ENCODE results near the gene TEAD1. TPM values are rescaled to one million over a fixed set of nuclear protein-coding genes. Genes with fewer than 3 reads are reported as not detected.

The TEAD1 gene
- polyA plus RNA-seq, 2 donors, result 10.4 to 11.2 TPM

GRCh38 chr11:12801976-12802375 is 127.8 kb downstream of the TEAD1 start:
- Histone ChIP-seq H3K4me3 (ENCODE audit: low read depth in 1 of 2, low read length in 2 of 2) (no peak overlapping the region), H3K9me3 (ENCODE audit: control insufficient read depth in 2 of 2, insufficient read depth in 1 of 2, low read depth in 1 of 2, low read length in 1 of 2) (no peaks in the 10 kb centered on the region), H3K27me3 (ENCODE audit: control insufficient read depth in 1 of 2, insufficient read depth in 2 of 2, low read length in 2 of 2) (no peaks in the 10 kb centered on the region), H3K4me1 (ENCODE audit: control insufficient read depth in 2 of 2, insufficient read depth in 2 of 2, low read length in 1 of 2) (peaks cover 3 to 18% of the 10 kb centered on the region in 2 donors), H3K27ac (ENCODE audit: low read depth in 2 of 2, low read length in 1 of 2) (no peak overlapping the region), H3K36me3 (ENCODE audit: control insufficient read depth in 2 of 2, insufficient read depth in 2 of 2, low read length in 1 of 2) (no peaks in the 10 kb centered on the region)
- WGBS, 2 donors, result 70 to 71% methylated on average over 1 of the region's 1 CpG

- no peaks in the 10 kb centered on the region for H3K27me3 ChIP-seq (ENCODE audit: control insufficient read depth in 1 of 2, insufficient read depth in 2 of 2, low read length in 2 of 2)
- H3K9me3 ChIP-seq (ENCODE audit: control insufficient read depth in 2 of 2, insufficient read depth in 1 of 2, low read depth in 1 of 2, low read length in 1 of 2), result no peaks in the 10 kb centered on the region
- H3K27ac ChIP-seq (ENCODE audit: low read depth in 2 of 2, low read length in 1 of 2), result peak overlapping the region; percentile 58 to 77
- H3K4me1 ChIP-seq (ENCODE audit: control insufficient read depth in 2 of 2, insufficient read depth in 2 of 2, low read length in 1 of 2), result peaks cover 3 to 18% of the 10 kb centered on the region in 2 donors
- H3K36me3 ChIP-seq (ENCODE audit: control insufficient read depth in 2 of 2, insufficient read depth in 2 of 2, low read length in 1 of 2), result no peaks in the 10 kb centered on the region
- WGBS, 2 donors, result 24 to 33% methylated on average over 16 of the region's 16 CpGs
- no peak overlapping the region for H3K4me3 ChIP-seq (ENCODE audit: low read depth in 1 of 2, low read length in 2 of 2)
These were observed 128.3 kb downstream of the TEAD1 start for GRCh38 chr11:12802418-12803085.

GRCh38 chr11:12803086-12803826 is 129.0 kb downstream of the TEAD1 start:
- Histone ChIP-seq H3K36me3 (ENCODE audit: control insufficient read depth in 2 of 2, insufficient read depth in 2 of 2, low read length in 1 of 2) (no peaks in the 10 kb centered on the region), H3K27me3 (ENCODE audit: control insufficient read depth in 1 of 2, insufficient read depth in 2 of 2, low read length in 2 of 2) (no peaks in the 10 kb centered on the region), H3K9me3 (ENCODE audit: control insufficient read depth in 2 of 2, insufficient read depth in 1 of 2, low read depth in 1 of 2, low read length in 1 of 2) (no peaks in the 10 kb centered on the region), H3K27ac (ENCODE audit: low read depth in 2 of 2, low read length in 1 of 2) (peak overlapping the region; percentile 58 to 77), H3K4me3 (ENCODE audit: low read depth in 1 of 2, low read length in 2 of 2) (no peak overlapping the region), H3K4me1 (ENCODE audit: control insufficient read depth in 2 of 2, insufficient read depth in 2 of 2, low read length in 1 of 2) (peaks cover 3 to 18% of the 10 kb centered on the region in 2 donors)
- 43 to 45% methylated on average over 7 of the region's 7 CpGs for WGBS, 2 donors

GRCh38 chr11:12806113-12806512 is 131.9 kb downstream of the TEAD1 start:
- H3K4me1 ChIP-seq (ENCODE audit: control insufficient read depth in 2 of 2, insufficient read depth in 2 of 2, low read length in 1 of 2), result peaks cover 12 to 15% of the 10 kb centered on the region in 2 donors
- no peaks in the 10 kb centered on the region for H3K27me3 ChIP-seq (ENCODE audit: control insufficient read depth in 1 of 2, insufficient read depth in 2 of 2, low read length in 2 of 2)
- no peaks in the 10 kb centered on the region for H3K9me3 ChIP-seq (ENCODE audit: control insufficient read depth in 2 of 2, insufficient read depth in 1 of 2, low read depth in 1 of 2, low read length in 1 of 2)
- peak overlapping the region; percentile 10 to 64 for H3K27ac ChIP-seq (ENCODE audit: low read depth in 2 of 2, low read length in 1 of 2)
- H3K36me3 ChIP-seq (ENCODE audit: control insufficient read depth in 2 of 2, insufficient read depth in 2 of 2, low read length in 1 of 2), result no peaks in the 10 kb centered on the region
- WGBS, 2 donors, result 57 to 64% methylated on average over 2 of the region's 2 CpGs
- H3K4me3 ChIP-seq (ENCODE audit: low read depth in 1 of 2, low read length in 2 of 2), result no peak overlapping the region

GRCh38 chr11:12807621-12808020 is 133.4 kb downstream of the TEAD1 start:
- WGBS, 2 donors, result 92 to 95% methylated on average over 6 of the region's 6 CpGs
- H3K27me3 ChIP-seq (ENCODE audit: control insufficient read depth in 1 of 2, insufficient read depth in 2 of 2, low read length in 2 of 2), result no peaks in the 10 kb centered on the region
- H3K36me3 ChIP-seq (ENCODE audit: control insufficient read depth in 2 of 2, insufficient read depth in 2 of 2, low read length in 1 of 2), result no peaks in the 10 kb centered on the region
- no peaks in the 10 kb centered on the region for H3K9me3 ChIP-seq (ENCODE audit: control insufficient read depth in 2 of 2, insufficient read depth in 1 of 2, low read depth in 1 of 2, low read length in 1 of 2)
- H3K4me1 ChIP-seq (ENCODE audit: control insufficient read depth in 2 of 2, insufficient read depth in 2 of 2, low read length in 1 of 2), result peaks cover 10 to 13% of the 10 kb centered on the region in 2 donors
- H3K27ac ChIP-seq (ENCODE audit: low read depth in 2 of 2, low read length in 1 of 2), result peak overlapping the region in 1 of 2 donors; percentile 22
- H3K4me3 ChIP-seq (ENCODE audit: low read depth in 1 of 2, low read length in 2 of 2), result no peak overlapping the region

GRCh38 chr11:12808519-12808918 is 134.3 kb downstream of the TEAD1 start:
- Histone ChIP-seq H3K9me3 (ENCODE audit: control insufficient read depth in 2 of 2, insufficient read depth in 1 of 2, low read depth in 1 of 2, low read length in 1 of 2) (no peaks in the 10 kb centered on the region), H3K4me1 (ENCODE audit: control insufficient read depth in 2 of 2, insufficient read depth in 2 of 2, low read length in 1 of 2) (peaks cover 7 to 15% of the 10 kb centered on the region in 2 donors), H3K4me3 (ENCODE audit: low read depth in 1 of 2, low read length in 2 of 2) (no peak overlapping the region), H3K27me3 (ENCODE audit: control insufficient read depth in 1 of 2, insufficient read depth in 2 of 2, low read length in 2 of 2) (no peaks in the 10 kb centered on the region), H3K27ac (ENCODE audit: low read depth in 2 of 2, low read length in 1 of 2) (peak overlapping the region in 1 of 2 donors; percentile 63), H3K36me3 (ENCODE audit: control insufficient read depth in 2 of 2, insufficient read depth in 2 of 2, low read length in 1 of 2) (no peaks in the 10 kb centered on the region)
- WGBS, 2 donors, result 63 to 73% methylated on average over 1 of the region's 1 CpG

GRCh38 chr11:12809364-12809763 is 135.1 kb downstream of the TEAD1 start:
- peak overlapping the region in 1 of 2 donors; percentile 77 for H3K27ac ChIP-seq (ENCODE audit: low read depth in 2 of 2, low read length in 1 of 2)
- no peaks in the 10 kb centered on the region for H3K9me3 ChIP-seq (ENCODE audit: control insufficient read depth in 2 of 2, insufficient read depth in 1 of 2, low read depth in 1 of 2, low read length in 1 of 2)
- no peaks in the 10 kb centered on the region for H3K27me3 ChIP-seq (ENCODE audit: control insufficient read depth in 1 of 2, insufficient read depth in 2 of 2, low read length in 2 of 2)
- no peak overlapping the region for H3K4me3 ChIP-seq (ENCODE audit: low read depth in 1 of 2, low read length in 2 of 2)
- no peaks in the 10 kb centered on the region for H3K36me3 ChIP-seq (ENCODE audit: control insufficient read depth in 2 of 2, insufficient read depth in 2 of 2, low read length in 1 of 2)
- peaks cover 15 to 20% of the 10 kb centered on the region in 2 donors for H3K4me1 ChIP-seq (ENCODE audit: control insufficient read depth in 2 of 2, insufficient read depth in 2 of 2, low read length in 1 of 2)
- WGBS, 2 donors, result 88 to 90% methylated on average over 3 of the region's 3 CpGs

- Histone ChIP-seq H3K27me3 (ENCODE audit: control insufficient read depth in 1 of 2, insufficient read depth in 2 of 2, low read length in 2 of 2) (no peaks in the 10 kb centered on the region), H3K36me3 (ENCODE audit: control insufficient read depth in 2 of 2, insufficient read depth in 2 of 2, low read length in 1 of 2) (no peaks in the 10 kb centered on the region), H3K4me1 (ENCODE audit: control insufficient read depth in 2 of 2, insufficient read depth in 2 of 2, low read length in 1 of 2) (peaks cover 20 to 21% of the 10 kb centered on the region in 2 donors), H3K27ac (ENCODE audit: low read depth in 2 of 2, low read length in 1 of 2) (peak overlapping the region in 1 of 2 donors; percentile 77), H3K4me3 (ENCODE audit: low read depth in 1 of 2, low read length in 2 of 2) (no peak overlapping the region), H3K9me3 (ENCODE audit: control insufficient read depth in 2 of 2, insufficient read depth in 1 of 2, low read depth in 1 of 2, low read length in 1 of 2) (no peaks in the 10 kb centered on the region)
- 70 to 72% methylated on average over 11 to 12 of the region's 12 CpGs for WGBS, 2 donors
These were observed 135.8 kb downstream of the TEAD1 start for GRCh38 chr11:12809864-12810567.

GRCh38 chr11:12810568-12810894 is 136.3 kb downstream of the TEAD1 start:
- Histone ChIP-seq H3K4me1 (ENCODE audit: control insufficient read depth in 2 of 2, insufficient read depth in 2 of 2, low read length in 1 of 2) (peaks cover 20 to 21% of the 10 kb centered on the region in 2 donors), H3K4me3 (ENCODE audit: low read depth in 1 of 2, low read length in 2 of 2) (no peak overlapping the region), H3K9me3 (ENCODE audit: control insufficient read depth in 2 of 2, insufficient read depth in 1 of 2, low read depth in 1 of 2, low read length in 1 of 2) (no peaks in the 10 kb centered on the region), H3K27me3 (ENCODE audit: control insufficient read depth in 1 of 2, insufficient read depth in 2 of 2, low read length in 2 of 2) (no peaks in the 10 kb centered on the region), H3K36me3 (ENCODE audit: control insufficient read depth in 2 of 2, insufficient read depth in 2 of 2, low read length in 1 of 2) (no peaks in the 10 kb centered on the region), H3K27ac (ENCODE audit: low read depth in 2 of 2, low read length in 1 of 2) (peak overlapping the region in 1 of 2 donors; percentile 58)
- 55 to 58% methylated on average over 5 of the region's 5 CpGs for WGBS, 2 donors

All from esophagus (tissue), 2 donors.